Measurements from ENCODE around the gene HOXA1. TPM values are rescaled to one million over a fixed set of nuclear protein-coding genes. Genes with fewer than 3 reads are reported as not detected.

Gene HOXA1
- total RNA-seq, 4 donors from 2014 or later, result 0.17 to 1.4 (median 0.56) TPM

DNA sequence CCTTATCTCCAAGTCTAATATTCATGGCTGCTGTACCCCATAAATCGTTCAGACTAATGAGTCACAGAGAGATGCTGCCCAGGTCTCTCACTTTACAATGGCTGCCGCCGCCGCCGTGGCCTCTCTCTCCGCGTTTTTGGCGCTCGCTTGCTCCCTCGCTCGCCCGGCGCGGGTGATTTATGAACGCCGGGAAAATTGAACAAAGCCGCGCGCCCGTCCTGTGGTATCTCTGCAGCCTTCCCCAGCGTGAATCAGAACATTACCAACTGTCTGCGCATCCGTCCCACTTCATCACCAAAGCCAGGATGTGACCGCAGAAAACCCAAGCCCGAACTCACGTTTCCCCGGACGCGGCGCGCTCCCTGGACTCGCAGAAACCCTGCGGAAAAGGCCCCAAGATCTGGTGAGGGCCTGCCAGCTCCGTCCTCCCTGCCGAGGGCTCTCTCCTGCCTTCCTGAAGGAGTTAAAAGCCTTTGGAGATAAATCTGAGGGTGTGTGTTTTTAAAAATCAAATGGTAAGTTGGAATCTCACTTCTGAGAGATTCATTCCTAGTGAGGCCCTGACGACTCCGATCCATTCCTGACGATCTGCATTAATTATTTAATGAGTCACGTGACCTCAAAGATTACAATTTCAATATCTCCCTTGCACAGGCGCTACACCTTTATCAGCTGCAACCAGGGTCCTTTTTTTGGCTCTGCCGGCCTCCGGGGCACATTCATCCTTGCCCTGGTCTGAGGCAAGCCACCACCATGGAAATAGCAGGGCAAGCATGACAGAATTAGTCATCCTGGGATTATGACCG, 28.5 kb upstream of the HOXA1 start:
- TF ChIP-seq POLR2AphosphoS5 (IDR thresholded peaks at IDR 0.05) (peak; percentile 44 to 78), EP300 (IDR thresholded peaks at IDR 0.05) (no peak), POLR2A (IDR thresholded peaks at IDR 0.05; ENCODE audit: low read depth) (no peak)
- no peaks in the 10 kb centered on the region for H3K36me3 ChIP-seq
- peak overlapping the region; percentile 96 to 100 (median 99) for H3K27ac ChIP-seq (replicated peaks in 1 of 4)
- H3K4me1 ChIP-seq, result peaks cover 27 to 88% (median 87%) of the 10 kb centered on the region in 4 donors
- H3K4me3 ChIP-seq, result peak overlapping the region; percentile 50 to 75 (median 66)
- intact Hi-C loops (cut with DNase I), result no loop called here
- DNase-seq (ENCODE audit: extremely low spot score), result no peak
- 51% methylated on average over 43 of the region's 43 CpGs for WGBS
- no peaks in the 10 kb centered on the region for H3K9me3 ChIP-seq
- no peaks in the 10 kb centered on the region for H3K27me3 ChIP-seq

DNA sequence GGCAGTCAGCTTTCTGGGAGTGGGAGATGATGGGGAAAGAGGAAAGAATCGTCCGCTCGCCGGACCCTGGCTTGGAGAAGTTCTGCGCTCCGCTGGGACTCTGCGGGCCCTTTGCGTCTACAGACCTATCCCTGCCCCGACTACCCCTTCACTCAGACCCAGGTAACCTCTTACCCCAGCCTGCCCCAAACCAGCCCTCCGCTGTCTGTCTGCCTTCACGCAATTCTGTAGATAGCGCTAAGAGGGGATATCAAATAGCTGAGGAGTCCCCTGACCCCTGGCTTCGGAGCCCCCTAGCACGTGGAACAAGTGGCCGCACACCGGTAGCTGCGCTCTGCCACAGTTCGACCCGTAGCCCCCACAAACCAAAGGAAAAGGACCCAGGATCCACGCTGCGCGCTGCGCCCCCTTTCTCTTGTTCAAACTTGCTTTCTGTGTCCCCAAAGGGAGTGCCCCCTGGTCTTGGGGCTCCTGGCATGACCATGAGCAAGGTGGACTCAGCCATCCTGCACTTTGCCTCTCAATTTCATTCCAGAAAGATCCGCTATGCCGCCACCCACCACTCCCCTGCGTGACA, 27.8 kb upstream of the HOXA1 start:
- 48% methylated on average over 17 of the region's 26 CpGs for WGBS
- intact Hi-C loops (cut with DNase I), result no loop called here
- Histone ChIP-seq H3K4me1 (peaks cover 27 to 89% (median 87%) of the 10 kb centered on the region in 4 donors), H3K27ac (replicated peaks in 1 of 4) (peak overlapping the region; percentile 96 to 100 (median 99)), H3K36me3 (no peaks in the 10 kb centered on the region), H3K27me3 (no peaks in the 10 kb centered on the region), H3K9me3 (no peaks in the 10 kb centered on the region), H3K4me3 (peak overlapping the region; percentile 50 to 75 (median 66))
- DNase-seq (ENCODE audit: extremely low spot score), result no peak
- TF ChIP-seq, protein P1, sequence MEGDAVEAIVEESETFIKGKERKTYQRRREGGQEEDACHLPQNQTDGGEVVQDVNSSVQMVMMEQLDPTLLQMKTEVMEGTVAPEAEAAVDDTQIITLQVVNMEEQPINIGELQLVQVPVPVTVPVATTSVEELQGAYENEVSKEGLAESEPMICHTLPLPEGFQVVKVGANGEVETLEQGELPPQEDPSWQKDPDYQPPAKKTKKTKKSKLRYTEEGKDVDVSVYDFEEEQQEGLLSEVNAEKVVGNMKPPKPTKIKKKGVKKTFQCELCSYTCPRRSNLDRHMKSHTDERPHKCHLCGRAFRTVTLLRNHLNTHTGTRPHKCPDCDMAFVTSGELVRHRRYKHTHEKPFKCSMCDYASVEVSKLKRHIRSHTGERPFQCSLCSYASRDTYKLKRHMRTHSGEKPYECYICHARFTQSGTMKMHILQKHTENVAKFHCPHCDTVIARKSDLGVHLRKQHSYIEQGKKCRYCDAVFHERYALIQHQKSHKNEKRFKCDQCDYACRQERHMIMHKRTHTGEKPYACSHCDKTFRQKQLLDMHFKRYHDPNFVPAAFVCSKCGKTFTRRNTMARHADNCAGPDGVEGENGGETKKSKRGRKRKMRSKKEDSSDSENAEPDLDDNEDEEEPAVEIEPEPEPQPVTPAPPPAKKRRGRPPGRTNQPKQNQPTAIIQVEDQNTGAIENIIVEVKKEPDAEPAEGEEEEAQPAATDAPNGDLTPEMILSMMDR (IDR thresholded peaks at IDR 0.05), result no peak
- no peak for TF ChIP-seq POLR2AphosphoS5 (IDR thresholded peaks at IDR 0.05)
- no peak for TF ChIP-seq POLR2A (IDR thresholded peaks at IDR 0.05; ENCODE audit: low read depth)
- TF ChIP-seq EP300 (IDR thresholded peaks at IDR 0.05), result no peak

DNA sequence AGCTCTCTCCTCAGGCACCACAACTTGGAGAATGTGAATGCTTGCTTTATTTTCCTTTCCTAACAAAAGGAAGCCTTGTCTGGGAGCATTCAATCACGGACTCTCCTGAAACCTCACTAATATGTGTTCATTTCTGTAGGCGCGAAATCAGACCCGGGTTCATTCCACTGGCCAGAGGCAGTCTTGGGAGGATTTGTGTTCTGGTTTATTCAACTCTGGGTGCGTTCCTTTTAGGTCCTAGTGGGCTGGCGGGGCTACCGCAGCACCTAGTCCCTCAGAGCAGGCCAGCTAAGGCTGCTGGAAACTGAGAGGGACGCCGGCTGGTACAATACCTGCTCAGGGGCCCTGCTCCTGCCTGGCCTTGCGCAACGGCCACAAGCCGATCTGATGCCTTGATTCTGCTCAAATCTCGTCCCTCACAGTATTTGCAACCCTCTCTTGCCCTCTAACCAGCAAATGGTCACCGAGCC, 27.2 kb upstream of the HOXA1 start:
- intact Hi-C loops (cut with DNase I), result no loop called here
- peaks cover 27 to 89% (median 86%) of the 10 kb centered on the region in 4 donors for H3K4me1 ChIP-seq
- H3K27me3 ChIP-seq, result no peaks in the 10 kb centered on the region
- DNase-seq (ENCODE audit: extremely low spot score), result no peak
- H3K36me3 ChIP-seq, result no peaks in the 10 kb centered on the region
- peak overlapping the region; percentile 96 to 100 (median 99) for H3K27ac ChIP-seq (replicated peaks in 1 of 4)
- TF ChIP-seq POLR2A (IDR thresholded peaks at IDR 0.05; ENCODE audit: low read depth), result no peak
- TF ChIP-seq, protein P1 (IDR thresholded peaks at IDR 0.05), result peak in 1 of 3 experiments; percentile 13
- no peaks in the 10 kb centered on the region for H3K9me3 ChIP-seq
- H3K4me3 ChIP-seq, result peak overlapping the region; percentile 50 to 75 (median 66)
- WGBS, result 37% methylated on average over 9 of the region's 14 CpGs

DNA sequence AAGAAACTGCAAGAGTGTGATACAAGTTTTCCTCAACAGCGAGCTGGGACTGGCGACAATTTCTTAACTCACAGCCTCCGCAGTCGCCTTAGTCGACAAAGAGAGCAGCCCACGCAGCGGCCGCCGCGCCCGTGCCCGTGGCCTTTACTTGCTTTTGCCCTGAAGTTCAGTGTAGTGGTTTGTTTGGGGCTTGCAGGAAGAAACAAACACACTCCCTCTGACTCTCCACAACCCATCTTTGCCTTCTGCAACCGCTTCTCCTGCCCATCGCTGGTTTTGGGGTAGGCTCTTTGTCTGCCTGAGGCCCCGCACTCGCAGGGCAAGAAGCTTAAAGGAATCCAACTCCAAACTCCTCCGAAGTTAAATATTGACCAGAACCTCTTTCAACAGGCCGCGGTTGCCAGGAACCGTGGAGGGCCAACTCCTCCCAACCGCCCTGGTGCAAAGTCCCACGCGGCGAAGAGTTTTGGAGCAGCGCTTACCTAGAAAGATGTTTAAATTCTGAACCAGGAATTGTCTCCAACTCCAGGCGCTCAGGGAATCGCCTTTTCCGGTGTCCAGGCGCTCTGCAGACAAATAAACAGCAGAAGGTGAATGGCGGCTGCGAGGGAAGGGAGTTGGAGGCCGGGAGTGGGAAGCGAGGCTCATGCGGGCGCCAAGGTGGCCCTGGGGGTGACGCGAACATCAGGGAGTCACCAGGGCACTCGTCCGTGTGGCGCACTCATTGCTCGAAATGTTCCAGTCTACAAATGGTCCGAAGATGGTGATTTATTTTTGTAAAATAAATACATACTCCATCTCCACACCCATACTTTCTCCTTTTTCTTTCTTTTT, 26.5 kb upstream of the HOXA1 start:
- H3K36me3 ChIP-seq, result no peaks in the 10 kb centered on the region
- no peaks in the 10 kb centered on the region for H3K27me3 ChIP-seq
- H3K27ac ChIP-seq (replicated peaks in 1 of 4), result peak overlapping the region; percentile 96 to 100 (median 99)
- no peaks in the 10 kb centered on the region for H3K9me3 ChIP-seq
- peaks cover 31 to 89% (median 84%) of the 10 kb centered on the region in 4 donors for H3K4me1 ChIP-seq
- no peak for DNase-seq (ENCODE audit: extremely low spot score)
- peak overlapping the region; percentile 50 to 75 (median 66) for H3K4me3 ChIP-seq
- WGBS, result 31% methylated on average over 42 of the region's 42 CpGs
- TF ChIP-seq POLR2AphosphoS5 (IDR thresholded peaks at IDR 0.05) (peak; percentile 10 to 14), EP300 (IDR thresholded peaks at IDR 0.05) (no peak), POLR2A (IDR thresholded peaks at IDR 0.05; ENCODE audit: low read depth) (no peak)
- TF ChIP-seq, protein P1 (IDR thresholded peaks at IDR 0.05), result no peak
- intact Hi-C loops (cut with DNase I), result no loop called here

Data from esophagus muscularis mucosa (tissue), 4 donors.